ENCODE measurements around the gene DIRAS3. TPM values are rescaled to one million over a fixed set of nuclear protein-coding genes. Genes with fewer than 3 reads are reported as not detected.
"Not testable (repeated sequence)": the region's sequence is repeated elsewhere in the genome, so short reads cannot be mapped to it uniquely, and the experiment has no call there.

DIRAS3 gene
- total RNA-seq, 1 experiment from 2014 or later = 279 TPM

- DNase-seq (ENCODE audit: low spot score) = no peak
Measured at GRCh38 chr1:68024635-68025338, 25.6 kb downstream of the DIRAS3 start.

GRCh38 chr1:68016381-68016780 lies 34.0 kb downstream of the DIRAS3 start:
- no peak for DNase-seq (ENCODE audit: low spot score)

GRCh38 chr1:68015971-68016370 lies 34.5 kb downstream of the DIRAS3 start:
- DNase-seq (ENCODE audit: low spot score) = no peak

GRCh38 chr1:68015369-68015768 lies 35.1 kb downstream of the DIRAS3 start:
- no peak for DNase-seq (ENCODE audit: low spot score)

- no peak for DNase-seq (ENCODE audit: low spot score)
Measured at GRCh38 chr1:68013351-68013750, 37.1 kb downstream of the DIRAS3 start.

GRCh38 chr1:68011657-68012375 lies 38.6 kb downstream of the DIRAS3 start:
- DNase-seq (ENCODE audit: low spot score) = peak; percentile 39

GRCh38 chr1:68010543-68010942 lies 39.9 kb downstream of the DIRAS3 start:
- DNase-seq (ENCODE audit: low spot score) = no peak

- peak; percentile 19 for DNase-seq (ENCODE audit: low spot score)
Measured at GRCh38 chr1:68010090-68010489, 40.3 kb downstream of the DIRAS3 start.

GRCh38 chr1:68003626-68004025 lies 46.8 kb downstream of the DIRAS3 start:
- DNase-seq (ENCODE audit: low spot score) = not testable (repeated sequence)

GRCh38 chr1:68000191-68000590 lies 50.2 kb downstream of the DIRAS3 start:
- DNase-seq (ENCODE audit: low spot score) = no peak

GRCh38 chr1:67997746-67998145 lies 52.7 kb downstream of the DIRAS3 start:
- no peak for DNase-seq (ENCODE audit: low spot score)

Other genes with a start within 250 kb of the DIRAS3 start
- 189 and 195 TPM in 2 replicates for gene GNG12, start 217.2 kb downstream of the DIRAS3 start, total RNA-seq (2014; rRNA removed; shearing (Covaris generic))
- 32.3 and 49.4 TPM in 2 replicates for gene WLS, start 181.9 kb upstream of the DIRAS3 start, total RNA-seq (2014; rRNA removed; shearing (Covaris generic))

All from A172 (cell line).